Measurements from ENCODE around the gene LHX3.

The LHX3 gene

GRCh38 chr9:136226680-136227407 lies 21.9 kb upstream of the LHX3 start:
- DNase-seq (ENCODE audit: low read depth in 2 of 2): no peak

GRCh38 chr9:136225748-136226679 lies 21.1 kb upstream of the LHX3 start:
- DNase-seq (ENCODE audit: low read depth in 2 of 2): peak; percentile 23 to 37

- no peak for DNase-seq (ENCODE audit: low read depth in 2 of 2)
Observed at GRCh38 chr9:136225366-136225747, 20.4 kb upstream of the LHX3 start.

- DNase-seq (ENCODE audit: low read depth in 2 of 2): no peak
Observed at GRCh38 chr9:136223871-136224640, 19.1 kb upstream of the LHX3 start.

GRCh38 chr9:136222906-136223285 lies 18.0 kb upstream of the LHX3 start:
- DNase-seq (ENCODE audit: low read depth in 2 of 2): no peak

- no peak for DNase-seq (ENCODE audit: low read depth in 2 of 2)
Observed at GRCh38 chr9:136222166-136222905, 17.4 kb upstream of the LHX3 start.

GRCh38 chr9:136220017-136220729 lies 15.2 kb upstream of the LHX3 start:
- DNase-seq (ENCODE audit: low read depth in 2 of 2): no peak

GRCh38 chr9:136219276-136219675 lies 14.3 kb upstream of the LHX3 start:
- DNase-seq (ENCODE audit: low read depth in 2 of 2): no peak

- DNase-seq (ENCODE audit: low read depth in 2 of 2): no peak
Observed at GRCh38 chr9:136218673-136219072, 13.7 kb upstream of the LHX3 start.

- DNase-seq (ENCODE audit: low read depth in 2 of 2): no peak
Observed at GRCh38 chr9:136218271-136218670, 13.3 kb upstream of the LHX3 start.

GRCh38 chr9:136216541-136217244 lies 11.8 kb upstream of the LHX3 start:
- DNase-seq (ENCODE audit: low read depth in 2 of 2): no peak

- DNase-seq (ENCODE audit: low read depth in 2 of 2): no peak
Observed at GRCh38 chr9:136213733-136214132, 8.8 kb upstream of the LHX3 start.

- no peak for DNase-seq (ENCODE audit: low read depth in 2 of 2)
Observed at GRCh38 chr9:136212345-136212950, 7.5 kb upstream of the LHX3 start.

- DNase-seq (ENCODE audit: low read depth in 2 of 2): no peak
Observed at GRCh38 chr9:136211441-136212344, 6.8 kb upstream of the LHX3 start.

- DNase-seq (ENCODE audit: low read depth in 2 of 2): no peak
Observed at GRCh38 chr9:136211006-136211405, 6.1 kb upstream of the LHX3 start.

- no peak for DNase-seq (ENCODE audit: low read depth in 2 of 2)
Observed at GRCh38 chr9:136210276-136210675, 5.3 kb upstream of the LHX3 start.

- no peak for DNase-seq (ENCODE audit: low read depth in 2 of 2)
Observed at GRCh38 chr9:136209786-136210185, 4.9 kb upstream of the LHX3 start.

- DNase-seq (ENCODE audit: low read depth in 2 of 2): no peak
Observed at GRCh38 chr9:136209232-136209631, 4.3 kb upstream of the LHX3 start.

GRCh38 chr9:136208675-136209074 lies 3.7 kb upstream of the LHX3 start:
- DNase-seq (ENCODE audit: low read depth in 2 of 2): no peak
